Fibroblast of the aortic adventitia (primary cell): ENCODE measurements around the gene PLSCR5. TPM values are rescaled to one million over a fixed set of nuclear protein-coding genes. Genes with fewer than 3 reads are reported as not detected.

Experiments
- DNase-seq: peaks from one replicate; pipeline ENCODE4 v3.0.0-alpha.2; 2010; ENCODE audit warnings: low read depth
- H3K4me3 ChIP-seq: 2 replicates; pipeline ENCODE4 v1.5.1; 2011; ENCODE audit warnings: low read depth, mild to moderate bottlenecking, control low read depth, low read length, moderate library complexity
- total RNA-seq: library from RNA; depleted of rRNA; stranded (reverse); fragments of >200 nt; gene quantifications from 2 replicates; pipeline ENCODE4 v1.2.3, GENCODE V29; 2012; ENCODE audit warnings: low replicate concordance
- TF ChIP-seq, protein P1 (sequence below): IDR thresholded peaks from 2 replicates; pipeline ENCODE4 v1.5.1; 2011; ENCODE audit warnings: mild to moderate bottlenecking, low read length, control low read depth, inconsistent platforms; ENCODE audit not compliant: insufficient read depth

The PLSCR5 gene
- total RNA-seq, 1 donor = not detected

- no peak overlapping the region for H3K4me3 ChIP-seq
- no peak for DNase-seq
- TF ChIP-seq, protein P1, sequence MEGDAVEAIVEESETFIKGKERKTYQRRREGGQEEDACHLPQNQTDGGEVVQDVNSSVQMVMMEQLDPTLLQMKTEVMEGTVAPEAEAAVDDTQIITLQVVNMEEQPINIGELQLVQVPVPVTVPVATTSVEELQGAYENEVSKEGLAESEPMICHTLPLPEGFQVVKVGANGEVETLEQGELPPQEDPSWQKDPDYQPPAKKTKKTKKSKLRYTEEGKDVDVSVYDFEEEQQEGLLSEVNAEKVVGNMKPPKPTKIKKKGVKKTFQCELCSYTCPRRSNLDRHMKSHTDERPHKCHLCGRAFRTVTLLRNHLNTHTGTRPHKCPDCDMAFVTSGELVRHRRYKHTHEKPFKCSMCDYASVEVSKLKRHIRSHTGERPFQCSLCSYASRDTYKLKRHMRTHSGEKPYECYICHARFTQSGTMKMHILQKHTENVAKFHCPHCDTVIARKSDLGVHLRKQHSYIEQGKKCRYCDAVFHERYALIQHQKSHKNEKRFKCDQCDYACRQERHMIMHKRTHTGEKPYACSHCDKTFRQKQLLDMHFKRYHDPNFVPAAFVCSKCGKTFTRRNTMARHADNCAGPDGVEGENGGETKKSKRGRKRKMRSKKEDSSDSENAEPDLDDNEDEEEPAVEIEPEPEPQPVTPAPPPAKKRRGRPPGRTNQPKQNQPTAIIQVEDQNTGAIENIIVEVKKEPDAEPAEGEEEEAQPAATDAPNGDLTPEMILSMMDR = no peak
These were observed 45.8 kb downstream of the PLSCR5 start for GRCh38 chr3:146559388-146559787.

- DNase-seq = no peak
- TF ChIP-seq, protein P1 = no peak
- H3K4me3 ChIP-seq = no peak overlapping the region
These were observed 46.4 kb downstream of the PLSCR5 start for GRCh38 chr3:146558781-146559180.

GRCh38 chr3:146557745-146558144 is 47.4 kb downstream of the PLSCR5 start:
- TF ChIP-seq, protein P1 = no peak
- no peak for DNase-seq
- H3K4me3 ChIP-seq = no peak overlapping the region

DNA sequence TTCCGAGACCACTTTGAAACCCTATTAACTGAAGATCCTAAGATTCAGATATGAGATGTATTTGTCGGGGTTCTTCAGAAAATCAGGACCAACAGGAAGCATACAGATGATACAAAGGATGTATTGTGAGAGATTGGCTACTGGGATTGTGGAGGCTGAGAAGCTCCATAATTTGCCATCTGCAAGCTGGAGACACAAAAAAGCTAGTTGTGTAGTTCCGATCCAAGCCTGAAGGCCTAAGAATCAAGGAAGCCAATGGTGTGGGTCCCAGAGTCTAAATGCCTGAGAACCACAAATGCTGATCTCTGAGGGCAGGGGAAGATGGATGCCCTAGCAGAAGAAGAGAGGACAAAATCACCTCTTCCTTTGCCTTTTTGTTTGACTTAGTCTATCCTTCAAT is 49.8 kb downstream of the PLSCR5 start:
- H3K4me3 ChIP-seq = no peak overlapping the region
- TF ChIP-seq, protein P1 = no peak
- DNase-seq = no peak

- DNase-seq = peak; percentile 58
- H3K4me3 ChIP-seq = no peak overlapping the region
- TF ChIP-seq, protein P1 = no peak
These were observed 50.9 kb downstream of the PLSCR5 start for GRCh38 chr3:146554151-146554760.

DNA sequence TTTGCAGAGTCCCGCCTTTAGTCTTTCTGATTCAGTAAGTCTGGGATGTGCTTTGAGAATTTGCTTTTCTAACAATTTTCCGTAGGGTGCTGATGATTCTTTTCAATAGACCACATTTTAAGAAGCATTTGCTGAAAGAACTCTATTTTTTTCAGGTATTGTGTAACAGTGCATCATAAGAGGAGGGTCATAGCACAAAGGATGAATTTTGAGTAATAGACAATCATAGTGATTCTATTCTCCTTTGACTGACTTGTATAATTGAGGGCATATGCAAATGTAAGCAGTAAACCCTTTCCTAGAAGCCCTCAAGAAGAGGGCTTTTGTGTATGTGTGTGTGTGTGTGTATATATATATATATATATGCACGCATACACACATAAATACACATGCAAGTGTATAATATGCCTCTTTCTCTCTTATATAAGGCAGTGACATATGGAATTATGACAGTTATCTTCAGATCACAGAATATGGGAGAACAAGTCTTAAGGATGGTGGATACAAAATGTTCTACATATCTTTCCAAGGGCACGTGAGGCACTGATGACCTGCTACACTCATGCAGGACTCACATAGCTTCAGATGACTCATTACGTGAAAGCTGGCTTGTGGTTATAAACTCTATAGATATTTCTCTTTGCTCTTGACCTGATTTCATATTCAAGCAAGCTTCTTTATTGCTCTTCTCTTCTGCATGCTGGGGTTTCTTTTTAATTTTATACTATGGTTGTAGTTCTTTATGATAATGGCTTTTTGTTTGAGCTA is 54.2 kb downstream of the PLSCR5 start:
- H3K4me3 ChIP-seq = no peak overlapping the region
- peak; percentile 86 for DNase-seq
- TF ChIP-seq, protein P1 = no peak
